ENCODE data around the gene ADGRV1. TPM values are rescaled to one million over a fixed set of nuclear protein-coding genes. Genes with fewer than 3 reads are reported as not detected.
"Not testable (repeated sequence)": the region's sequence is repeated elsewhere in the genome, so short reads cannot be mapped to it uniquely, and the experiment has no call there.

ADGRV1 gene
- polyA plus RNA-seq, 3 donors: 0.18 to 0.33 TPM; not detected in 1

GRCh38 chr5:91011029-91011428 lies 452.4 kb downstream of the ADGRV1 start:
- no CpG with 5 or more reads among the region's 1 CpG for WGBS (ENCODE audit: insufficient coverage)
- no peak overlapping the region for H3K27ac Mint-ChIP-seq

GRCh38 chr5:91012867-91013266 lies 454.3 kb downstream of the ADGRV1 start:
- H3K27me3 Mint-ChIP-seq (ENCODE audit: low read depth in 3 of 3); H3K27me3 ChIP-seq (ENCODE audit: control insufficient read depth in 2 of 2, insufficient read depth in 2 of 2, low read length in 2 of 2); H3K36me3 Mint-ChIP-seq; H3K9ac ChIP-seq (ENCODE audit: insufficient read depth, low read length, poor library complexity, severe bottlenecking); DNase-seq; H3K79me2 ChIP-seq (ENCODE audit: insufficient read depth, low read length); H3K27ac Mint-ChIP-seq; H3K4me3 ChIP-seq (replicated peaks in 1 of 3; ENCODE audit: low read depth in 2 of 3, low read length in 3 of 3); H3K27ac ChIP-seq (ENCODE audit: low read depth in 1 of 2, low read length in 2 of 2); H2AFZ ChIP-seq (ENCODE audit: insufficient read depth, low read depth, low read length, poor library complexity, severe bottlenecking); H3K4me3 Mint-ChIP-seq; H3K4me1 Mint-ChIP-seq; H3K9me3 ChIP-seq (replicated peaks in 1 of 2; ENCODE audit: control insufficient read depth in 1 of 2, insufficient read depth in 1 of 2, low read length in 2 of 2); H3K36me3 ChIP-seq (replicated peaks in 1 of 2; ENCODE audit: control insufficient read depth in 1 of 2, insufficient read depth in 2 of 2, low read length in 2 of 2); H3K4me2 ChIP-seq (replicated peaks; ENCODE audit: extremely low read depth, low read length, poor library complexity, severe bottlenecking); intact Hi-C loops (cut with micrococcal nuclease); H3K4me1 ChIP-seq (ENCODE audit: control insufficient read depth in 1 of 2, insufficient read depth in 2 of 2, low read length in 2 of 2); H4K20me1 ChIP-seq (ENCODE audit: insufficient read depth, low read length): not testable (repeated sequence)
- no CpG with 5 or more reads among the region's 1 CpG for WGBS (ENCODE audit: insufficient coverage)
- peaks cover 5 to 13% (median 9%) of the 10 kb centered on the region in 7 donors for H3K9me3 Mint-ChIP-seq

More at GRCh38 chr5:91011029-91011428, 452.4 kb downstream of the ADGRV1 start:
- H3K27ac ChIP-seq (ENCODE audit: low read depth in 1 of 2, low read length in 2 of 2): no peak overlapping the region
- H2AFZ ChIP-seq (ENCODE audit: insufficient read depth, low read depth, low read length, poor library complexity, severe bottlenecking): no peak overlapping the region
- H3K27me3 Mint-ChIP-seq (ENCODE audit: low read depth in 3 of 3): no peaks in the 10 kb centered on the region
- DNase-seq: no peak
- no peak overlapping the region for H3K4me3 Mint-ChIP-seq
- H3K36me3 Mint-ChIP-seq: no peaks in the 10 kb centered on the region
- H3K36me3 ChIP-seq (replicated peaks in 1 of 2; ENCODE audit: control insufficient read depth in 1 of 2, insufficient read depth in 2 of 2, low read length in 2 of 2): no peaks in the 10 kb centered on the region
- H4K20me1 ChIP-seq (ENCODE audit: insufficient read depth, low read length): no peaks in the 10 kb centered on the region
- no peaks in the 10 kb centered on the region for H3K4me1 ChIP-seq (ENCODE audit: control insufficient read depth in 1 of 2, insufficient read depth in 2 of 2, low read length in 2 of 2)
- H3K4me2 ChIP-seq (replicated peaks; ENCODE audit: extremely low read depth, low read length, poor library complexity, severe bottlenecking): no peak overlapping the region
- H3K9ac ChIP-seq (ENCODE audit: insufficient read depth, low read length, poor library complexity, severe bottlenecking): no peak overlapping the region
- no peaks in the 10 kb centered on the region for H3K9me3 ChIP-seq (replicated peaks in 1 of 2; ENCODE audit: control insufficient read depth in 1 of 2, insufficient read depth in 1 of 2, low read length in 2 of 2)
- H3K27me3 ChIP-seq (ENCODE audit: control insufficient read depth in 2 of 2, insufficient read depth in 2 of 2, low read length in 2 of 2): no peaks in the 10 kb centered on the region
- H3K79me2 ChIP-seq (ENCODE audit: insufficient read depth, low read length): no peaks in the 10 kb centered on the region
- no peak for TF ChIP-seq CTCF (IDR thresholded peaks at IDR 0.05)
- intact Hi-C loops (cut with micrococcal nuclease): no loop called here
- no peaks in the 10 kb centered on the region for H3K4me1 Mint-ChIP-seq
- peaks cover 5 to 17% (median 11%) of the 10 kb centered on the region in 7 donors for H3K9me3 Mint-ChIP-seq
- H3K4me3 ChIP-seq (replicated peaks in 1 of 3; ENCODE audit: low read depth in 2 of 3, low read length in 3 of 3): no peak overlapping the region

All from CD14-positive monocyte (primary cell).